ENCODE results near the gene PRICKLE1.

- no peak for TF ChIP-seq CTCF (IDR thresholded peaks at IDR 0.05; ENCODE audit: insufficient read depth, low read length)
- no peak for TF ChIP-seq SPI1 (IDR thresholded peaks at IDR 0.05; ENCODE audit: borderline replicate concordance, low read depth)
These were observed 32.6 kb downstream of the PRICKLE1 start for GRCh38 chr12:42556917-42557316.

Measured in HL-60 (cell line).